Measurements from ENCODE around the gene SPINT1.

SPINT1 gene

DNA sequence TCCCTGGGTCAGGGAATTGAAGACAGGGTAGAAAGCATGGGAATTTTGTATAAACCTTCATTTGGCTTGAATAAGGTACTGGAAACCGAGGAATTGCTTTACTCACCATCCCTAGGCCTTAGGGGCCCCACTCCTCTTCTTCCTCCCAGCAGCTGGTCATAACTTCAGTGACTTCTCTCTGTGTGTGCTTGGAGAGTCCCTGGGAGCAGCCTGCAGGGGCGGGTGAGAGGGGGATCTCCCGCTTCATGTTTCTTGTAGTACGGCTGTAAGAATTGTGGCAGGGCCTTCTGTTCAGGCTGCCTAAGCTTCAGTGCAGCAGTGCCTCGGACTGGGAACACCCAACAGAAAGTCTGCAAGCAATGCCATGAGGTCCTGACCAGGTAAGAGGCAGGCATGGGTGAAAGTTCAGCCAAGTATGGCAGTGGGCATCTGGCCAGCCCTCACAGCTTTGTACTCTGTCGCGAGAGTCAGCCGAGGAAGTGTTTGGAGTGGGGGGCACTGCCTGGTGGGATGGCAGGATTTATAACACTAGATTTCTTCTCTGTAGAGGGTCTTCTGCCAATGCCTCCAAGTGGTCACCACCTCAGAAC lies 34.9 kb upstream of the SPINT1 start:
- TF ChIP-seq RAD21 (IDR thresholded peaks at IDR 0.05; ENCODE audit: low read depth) (no peak), NFIC (IDR thresholded peaks at IDR 0.05) (no peak), FOXM1 (IDR thresholded peaks at IDR 0.05; ENCODE audit: borderline replicate concordance, low read depth) (no peak), ZBTB7A (IDR thresholded peaks at IDR 0.05; ENCODE audit: low read depth) (no peak), TCF12 (IDR thresholded peaks at IDR 0.05; ENCODE audit: low read depth) (no peak), CREB1 (IDR thresholded peaks at IDR 0.05; ENCODE audit: low read depth) (no peak), YY1 (IDR thresholded peaks at IDR 0.05; ENCODE audit: low read depth) (no peak), EP300 (IDR thresholded peaks at IDR 0.05; ENCODE audit: borderline replicate concordance) (no peak), TEAD4 (IDR thresholded peaks at IDR 0.05) (no peak), CEBPB (IDR thresholded peaks at IDR 0.05) (no peak), EGR1 (IDR thresholded peaks at IDR 0.05) (no peak), TAF1 (IDR thresholded peaks at IDR 0.05; ENCODE audit: low read depth) (no peak)
- TF ChIP-seq, protein P1, sequence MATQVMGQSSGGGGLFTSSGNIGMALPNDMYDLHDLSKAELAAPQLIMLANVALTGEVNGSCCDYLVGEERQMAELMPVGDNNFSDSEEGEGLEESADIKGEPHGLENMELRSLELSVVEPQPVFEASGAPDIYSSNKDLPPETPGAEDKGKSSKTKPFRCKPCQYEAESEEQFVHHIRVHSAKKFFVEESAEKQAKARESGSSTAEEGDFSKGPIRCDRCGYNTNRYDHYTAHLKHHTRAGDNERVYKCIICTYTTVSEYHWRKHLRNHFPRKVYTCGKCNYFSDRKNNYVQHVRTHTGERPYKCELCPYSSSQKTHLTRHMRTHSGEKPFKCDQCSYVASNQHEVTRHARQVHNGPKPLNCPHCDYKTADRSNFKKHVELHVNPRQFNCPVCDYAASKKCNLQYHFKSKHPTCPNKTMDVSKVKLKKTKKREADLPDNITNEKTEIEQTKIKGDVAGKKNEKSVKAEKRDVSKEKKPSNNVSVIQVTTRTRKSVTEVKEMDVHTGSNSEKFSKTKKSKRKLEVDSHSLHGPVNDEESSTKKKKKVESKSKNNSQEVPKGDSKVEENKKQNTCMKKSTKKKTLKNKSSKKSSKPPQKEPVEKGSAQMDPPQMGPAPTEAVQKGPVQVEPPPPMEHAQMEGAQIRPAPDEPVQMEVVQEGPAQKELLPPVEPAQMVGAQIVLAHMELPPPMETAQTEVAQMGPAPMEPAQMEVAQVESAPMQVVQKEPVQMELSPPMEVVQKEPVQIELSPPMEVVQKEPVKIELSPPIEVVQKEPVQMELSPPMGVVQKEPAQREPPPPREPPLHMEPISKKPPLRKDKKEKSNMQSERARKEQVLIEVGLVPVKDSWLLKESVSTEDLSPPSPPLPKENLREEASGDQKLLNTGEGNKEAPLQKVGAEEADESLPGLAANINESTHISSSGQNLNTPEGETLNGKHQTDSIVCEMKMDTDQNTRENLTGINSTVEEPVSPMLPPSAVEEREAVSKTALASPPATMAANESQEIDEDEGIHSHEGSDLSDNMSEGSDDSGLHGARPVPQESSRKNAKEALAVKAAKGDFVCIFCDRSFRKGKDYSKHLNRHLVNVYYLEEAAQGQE (IDR thresholded peaks at IDR 0.05; ENCODE audit: low read depth), result no peak
- TF ChIP-seq, protein P2, sequence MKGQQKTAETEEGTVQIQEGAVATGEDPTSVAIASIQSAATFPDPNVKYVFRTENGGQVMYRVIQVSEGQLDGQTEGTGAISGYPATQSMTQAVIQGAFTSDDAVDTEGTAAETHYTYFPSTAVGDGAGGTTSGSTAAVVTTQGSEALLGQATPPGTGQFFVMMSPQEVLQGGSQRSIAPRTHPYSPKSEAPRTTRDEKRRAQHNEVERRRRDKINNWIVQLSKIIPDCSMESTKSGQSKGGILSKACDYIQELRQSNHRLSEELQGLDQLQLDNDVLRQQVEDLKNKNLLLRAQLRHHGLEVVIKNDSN (IDR thresholded peaks at IDR 0.05), result no peak
- TF ChIP-seq, protein P3, sequence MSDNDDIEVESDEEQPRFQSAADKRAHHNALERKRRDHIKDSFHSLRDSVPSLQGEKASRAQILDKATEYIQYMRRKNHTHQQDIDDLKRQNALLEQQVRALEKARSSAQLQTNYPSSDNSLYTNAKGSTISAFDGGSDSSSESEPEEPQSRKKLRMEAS (IDR thresholded peaks at IDR 0.05), result no peak

DNA sequence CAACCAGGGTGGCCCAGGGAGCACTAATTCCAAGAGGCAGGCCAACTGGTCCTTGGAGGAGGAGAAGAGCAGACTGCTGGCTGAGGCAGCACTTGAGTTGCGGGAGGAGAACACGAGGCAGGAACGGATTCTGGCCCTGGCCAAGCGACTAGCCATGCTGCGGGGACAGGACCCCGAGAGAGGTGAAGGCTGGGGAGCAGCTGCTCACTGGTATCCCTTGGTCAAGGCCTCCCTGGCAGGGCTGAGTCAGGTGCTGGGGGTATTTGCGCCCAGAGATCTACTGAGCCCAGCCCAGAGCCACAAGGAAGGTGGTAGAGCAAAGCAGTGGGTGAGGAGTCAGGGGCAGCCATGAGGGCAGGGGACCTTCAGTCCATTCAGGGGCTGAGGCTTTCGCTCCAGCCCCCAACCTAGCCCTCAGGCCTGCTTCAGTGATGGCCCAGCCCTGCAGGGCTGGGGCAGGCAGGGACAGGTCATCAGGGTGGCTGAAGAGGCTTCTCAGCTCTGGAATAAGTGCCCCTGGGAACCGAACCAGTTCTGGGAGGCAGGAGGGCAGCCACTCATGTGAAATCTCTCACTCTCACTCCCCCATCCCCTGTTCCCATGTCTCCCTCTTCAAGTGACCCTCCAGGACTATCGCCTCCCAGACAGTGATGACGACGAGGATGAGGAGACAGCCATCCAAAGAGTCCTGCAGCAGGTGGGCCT lies 31.0 kb upstream of the SPINT1 start:
- TF ChIP-seq TCF12 (IDR thresholded peaks at IDR 0.05; ENCODE audit: low read depth) (no peak), ZBTB7A (IDR thresholded peaks at IDR 0.05; ENCODE audit: low read depth) (no peak), RAD21 (IDR thresholded peaks at IDR 0.05; ENCODE audit: low read depth) (no peak), CEBPB (IDR thresholded peaks at IDR 0.05) (no peak), EGR1 (IDR thresholded peaks at IDR 0.05) (no peak), TAF1 (IDR thresholded peaks at IDR 0.05; ENCODE audit: low read depth) (no peak), FOXM1 (IDR thresholded peaks at IDR 0.05; ENCODE audit: borderline replicate concordance, low read depth) (no peak), EP300 (IDR thresholded peaks at IDR 0.05; ENCODE audit: borderline replicate concordance) (no peak), YY1 (IDR thresholded peaks at IDR 0.05; ENCODE audit: low read depth) (no peak), TEAD4 (IDR thresholded peaks at IDR 0.05) (no peak), CREB1 (IDR thresholded peaks at IDR 0.05; ENCODE audit: low read depth) (no peak), NFIC (IDR thresholded peaks at IDR 0.05) (no peak)
- TF ChIP-seq, protein P3 (IDR thresholded peaks at IDR 0.05), result no peak
- TF ChIP-seq, protein P2 (IDR thresholded peaks at IDR 0.05), result no peak
- TF ChIP-seq, protein P1 (IDR thresholded peaks at IDR 0.05; ENCODE audit: low read depth), result no peak

DNA sequence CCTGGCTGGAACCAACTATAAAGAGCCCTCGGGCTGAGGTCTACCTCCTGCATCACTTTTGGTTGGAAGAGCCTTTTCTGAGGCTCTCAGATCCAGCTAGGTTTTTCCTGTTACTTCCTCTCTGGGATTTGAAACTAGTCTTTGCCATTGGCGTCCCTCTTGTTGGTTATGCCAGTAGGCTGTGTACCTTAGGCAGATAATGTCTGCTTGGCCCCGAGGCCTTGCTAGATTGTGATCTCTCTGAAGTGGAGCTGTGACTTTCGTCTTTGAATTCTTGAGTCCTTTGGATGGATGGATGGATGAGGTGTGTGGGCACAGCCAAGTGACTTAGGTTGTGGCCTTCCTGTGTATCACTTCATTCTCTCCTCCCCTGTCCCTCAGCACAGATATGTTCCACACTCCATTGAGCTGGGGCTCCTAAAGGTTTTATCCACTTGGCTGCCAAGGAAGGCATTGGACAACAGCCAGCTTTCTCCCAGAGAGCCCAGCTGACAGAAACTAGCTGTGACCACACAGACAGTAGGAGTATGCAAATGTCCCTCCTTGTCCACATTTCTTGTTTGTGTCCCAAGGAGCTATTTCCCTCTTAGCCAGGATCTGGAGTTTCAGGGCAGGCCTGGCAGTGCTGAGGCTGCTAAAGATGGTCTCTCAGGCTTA lies 28.7 kb upstream of the SPINT1 start:
- no peak for TF ChIP-seq TEAD4 (IDR thresholded peaks at IDR 0.05)
- no peak for TF ChIP-seq ZBTB7A (IDR thresholded peaks at IDR 0.05; ENCODE audit: low read depth)
- TF ChIP-seq NFIC (IDR thresholded peaks at IDR 0.05), result peak; percentile 55; the same call in 1 of the 2 replicates
- no peak for TF ChIP-seq TAF1 (IDR thresholded peaks at IDR 0.05; ENCODE audit: low read depth)
- no peak for TF ChIP-seq TCF12 (IDR thresholded peaks at IDR 0.05; ENCODE audit: low read depth)
- TF ChIP-seq EGR1 (IDR thresholded peaks at IDR 0.05), result no peak
- no peak for TF ChIP-seq YY1 (IDR thresholded peaks at IDR 0.05; ENCODE audit: low read depth)
- no peak for TF ChIP-seq RAD21 (IDR thresholded peaks at IDR 0.05; ENCODE audit: low read depth)

DNA sequence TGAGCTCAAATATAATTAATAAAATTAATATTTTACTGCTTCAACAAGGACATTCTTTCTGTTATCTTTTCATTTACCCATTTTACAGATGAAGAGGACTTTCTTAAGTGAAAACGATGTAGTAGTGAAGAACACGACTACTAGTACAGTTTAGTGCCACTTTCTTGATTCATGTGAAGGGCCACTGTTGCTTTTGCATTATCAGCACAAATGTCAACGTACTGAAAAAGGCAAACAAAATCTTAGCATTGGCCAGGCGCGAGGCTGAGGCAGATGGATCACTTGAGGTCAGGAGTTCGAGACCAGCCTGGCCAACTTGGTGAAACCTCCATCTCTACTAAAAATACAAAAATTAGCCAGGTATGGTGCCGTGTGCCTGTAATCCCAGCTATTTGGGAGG lies 24.8 kb upstream of the SPINT1 start:
- no peak for TF ChIP-seq TEAD4 (IDR thresholded peaks at IDR 0.05)
- no peak for TF ChIP-seq YY1 (IDR thresholded peaks at IDR 0.05; ENCODE audit: low read depth)
- TF ChIP-seq RAD21 (IDR thresholded peaks at IDR 0.05; ENCODE audit: low read depth), result no peak
- TF ChIP-seq ZBTB7A (IDR thresholded peaks at IDR 0.05; ENCODE audit: low read depth), result no peak
- no peak for TF ChIP-seq FOXM1 (IDR thresholded peaks at IDR 0.05; ENCODE audit: borderline replicate concordance, low read depth)
- TF ChIP-seq, protein P2 (IDR thresholded peaks at IDR 0.05), result no peak
- TF ChIP-seq, protein P3 (IDR thresholded peaks at IDR 0.05), result no peak
- no peak for TF ChIP-seq EP300 (IDR thresholded peaks at IDR 0.05; ENCODE audit: borderline replicate concordance)
- no peak for TF ChIP-seq EGR1 (IDR thresholded peaks at IDR 0.05)
- no peak for TF ChIP-seq CREB1 (IDR thresholded peaks at IDR 0.05; ENCODE audit: low read depth)

Data from Ishikawa (cell line).